DMS53 treated with DMSO at 0.1 percent for 48 hours (cell line): ENCODE results near the gene IL6ST.
"Not testable (repeated sequence)": the region's sequence is repeated elsewhere in the genome, so short reads cannot be mapped to it uniquely, and the experiment has no call there.

ENCODE experiments used
- DNase-seq: peaks from one replicate; lab custom pipeline; 2025; ENCODE audit not compliant: unreplicated experiment; lab: John Stamatoyannopoulos, UW

Gene IL6ST

DNA sequence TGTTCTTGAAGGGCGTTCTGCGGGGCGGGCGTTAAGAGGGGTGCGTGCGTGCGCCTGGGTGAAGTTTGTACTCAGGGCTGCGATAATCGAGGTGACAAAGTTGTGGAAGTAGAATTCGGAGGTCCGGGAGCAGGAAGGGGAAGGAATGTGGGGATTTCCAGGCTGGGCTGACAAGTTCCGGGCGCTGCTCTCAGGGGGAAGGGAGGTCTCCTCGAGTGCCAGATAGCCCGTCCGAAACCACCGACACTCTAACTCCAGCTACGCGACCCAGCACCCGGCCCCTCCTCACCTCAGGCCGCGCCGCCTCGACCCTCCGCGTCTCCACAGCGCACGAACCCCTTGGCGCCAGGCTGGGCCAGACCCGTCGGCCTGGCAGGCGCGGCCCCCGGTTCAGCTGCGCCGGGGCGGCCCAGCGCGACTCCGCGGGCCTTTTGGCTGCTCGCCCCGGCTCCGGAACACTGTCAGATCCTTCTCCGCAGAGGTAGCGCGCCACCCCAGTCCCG lies at the start of gene IL6ST:
Gene IL6ST (minus strand): TSS at position 469 of the 503 bp plus-strand sequence. CDS start 18,685 bp downstream, outside the sequence.
- no peak for DNase-seq

DNA sequence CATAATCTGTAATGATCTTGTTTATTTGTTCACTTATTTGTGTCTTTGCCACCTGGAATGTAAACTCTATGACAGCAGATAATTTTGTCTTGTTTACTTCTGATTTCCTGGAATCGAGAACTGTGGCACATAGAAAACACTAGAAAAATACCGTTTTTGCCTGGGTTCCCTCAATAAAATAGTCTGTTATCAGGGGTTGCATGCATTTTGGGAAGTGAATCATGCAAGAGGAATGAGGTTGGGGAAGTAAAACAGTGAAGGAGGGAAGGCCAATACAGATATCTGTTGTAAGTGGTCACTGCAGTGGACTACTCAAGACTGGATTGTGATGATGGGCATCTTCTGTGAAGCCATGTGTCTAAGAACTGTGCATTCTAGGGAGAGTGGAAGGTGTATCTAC lies 45.2 kb upstream of the IL6ST start:
- no peak for DNase-seq

DNA sequence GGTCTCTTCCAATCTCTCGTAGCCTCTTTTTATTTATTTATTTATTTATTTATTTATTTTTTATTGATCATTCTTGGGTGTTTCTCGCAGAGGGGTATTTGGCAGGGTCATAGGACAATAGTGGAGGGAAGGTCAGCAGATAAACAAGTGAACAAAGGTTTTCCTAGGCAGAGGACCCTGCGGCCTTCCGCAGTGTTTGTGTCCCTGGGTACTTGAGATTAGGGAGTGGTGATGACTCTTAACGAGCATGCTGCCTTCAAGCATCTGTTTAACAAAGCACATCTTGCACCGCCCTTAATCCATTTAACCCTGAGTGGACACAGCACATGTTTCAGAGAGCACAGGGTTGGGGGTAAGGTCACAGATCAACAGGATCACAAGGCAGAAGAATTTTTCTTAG lies 43.4 kb upstream of the IL6ST start:
- not testable (repeated sequence) for DNase-seq

DNA sequence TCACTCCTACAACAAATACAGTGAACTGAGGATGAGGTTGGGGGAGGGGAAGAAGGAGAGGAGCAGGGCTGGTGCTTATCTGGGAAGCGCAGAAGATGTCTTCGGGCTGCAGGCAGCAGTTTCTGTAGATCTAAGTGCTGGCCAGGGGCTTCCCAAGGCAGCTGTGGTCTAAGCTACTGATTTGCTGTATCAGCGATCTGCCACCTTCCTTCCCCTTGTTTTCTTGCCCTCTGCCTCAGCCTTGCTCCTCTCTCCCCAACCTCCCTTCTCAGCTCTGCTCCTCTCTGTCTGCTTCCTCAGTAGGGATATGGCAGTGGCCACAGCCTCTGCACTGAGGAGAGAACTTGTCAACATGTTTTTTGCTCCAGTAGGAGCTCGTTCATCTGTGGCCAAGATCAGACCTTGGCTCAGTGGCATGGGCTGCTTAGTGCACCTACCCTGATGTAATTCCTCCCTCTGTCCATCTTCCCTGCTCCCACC lies 42.8 kb upstream of the IL6ST start:
- DNase-seq: no peak

DNA sequence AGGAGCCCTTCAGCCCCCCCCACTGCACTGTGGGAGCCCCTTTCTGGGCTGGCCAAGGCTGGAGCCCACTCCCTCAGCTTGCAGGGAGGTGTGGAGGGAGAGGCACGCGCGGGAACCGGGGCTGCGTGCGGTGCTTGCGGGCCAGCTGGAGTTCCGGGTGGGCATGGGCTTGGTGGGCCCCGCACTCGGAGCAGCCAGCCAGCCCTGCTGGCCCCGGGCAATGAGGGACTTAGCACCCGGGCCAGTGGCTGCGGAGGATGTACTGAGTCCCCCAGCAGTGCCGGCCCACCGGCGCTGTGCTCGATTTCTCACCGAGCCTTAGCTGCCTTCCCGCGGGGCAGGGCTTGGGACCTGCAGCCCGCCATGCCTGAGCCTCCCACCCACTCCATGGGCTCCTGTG lies 40.6 kb upstream of the IL6ST start:
- not testable (repeated sequence) for DNase-seq

DNA sequence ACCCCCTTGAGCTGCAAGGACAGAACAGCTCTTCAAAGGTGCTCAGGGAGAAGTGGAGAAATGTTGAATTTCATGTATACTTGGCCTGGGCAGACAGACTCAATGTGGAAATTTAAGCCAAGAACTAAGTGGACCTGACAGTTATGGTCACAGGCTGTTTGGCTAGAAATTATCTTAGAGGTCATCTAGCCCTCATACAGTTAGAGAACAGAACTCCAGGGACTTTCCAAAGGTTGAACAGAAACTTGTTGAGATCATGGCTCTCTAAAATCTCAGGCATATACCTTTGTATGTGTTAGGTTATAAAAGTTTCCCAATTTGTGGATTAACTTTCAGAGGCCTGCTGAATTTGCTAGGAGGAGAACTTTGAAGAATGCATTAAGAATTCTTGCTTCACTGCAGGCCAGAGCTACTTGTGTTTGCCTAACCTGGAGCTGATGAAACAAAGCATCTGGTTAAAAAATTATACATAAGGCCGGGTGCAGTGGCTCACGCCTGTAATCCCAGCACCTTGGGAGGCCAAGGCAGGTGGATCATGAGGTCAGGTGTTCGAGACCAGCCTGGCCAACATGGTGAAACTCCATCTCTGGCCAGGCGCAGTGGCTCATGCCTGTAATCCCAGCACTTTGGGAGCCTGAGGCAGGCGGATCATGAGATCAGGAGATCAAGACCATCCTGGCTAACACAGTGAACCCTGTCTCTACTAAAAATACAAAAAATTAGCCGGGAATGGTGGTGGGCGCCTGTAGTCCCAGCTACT lies 35.3 kb upstream of the IL6ST start:
- not testable (repeated sequence) for DNase-seq

DNA sequence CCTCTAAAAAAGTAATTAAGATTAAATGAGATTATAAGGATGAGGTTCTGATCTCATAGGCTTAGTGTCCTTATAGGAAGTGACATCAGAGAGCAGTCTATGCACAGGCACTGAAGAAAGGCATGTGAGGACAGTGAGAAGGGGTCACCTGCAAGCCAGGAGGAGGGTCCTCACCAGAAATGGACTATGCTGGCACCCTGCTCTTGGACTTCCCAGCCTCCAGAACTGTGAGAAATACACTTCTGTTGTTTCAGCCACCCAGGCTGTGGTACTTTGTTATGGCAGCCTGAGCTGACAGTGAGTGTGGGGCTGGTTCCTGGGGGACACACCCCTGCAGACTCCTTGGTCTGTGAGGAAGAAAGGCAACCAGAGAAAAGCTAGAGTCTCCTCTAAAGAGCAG lies 34.7 kb upstream of the IL6ST start:
- DNase-seq: no peak

DNA sequence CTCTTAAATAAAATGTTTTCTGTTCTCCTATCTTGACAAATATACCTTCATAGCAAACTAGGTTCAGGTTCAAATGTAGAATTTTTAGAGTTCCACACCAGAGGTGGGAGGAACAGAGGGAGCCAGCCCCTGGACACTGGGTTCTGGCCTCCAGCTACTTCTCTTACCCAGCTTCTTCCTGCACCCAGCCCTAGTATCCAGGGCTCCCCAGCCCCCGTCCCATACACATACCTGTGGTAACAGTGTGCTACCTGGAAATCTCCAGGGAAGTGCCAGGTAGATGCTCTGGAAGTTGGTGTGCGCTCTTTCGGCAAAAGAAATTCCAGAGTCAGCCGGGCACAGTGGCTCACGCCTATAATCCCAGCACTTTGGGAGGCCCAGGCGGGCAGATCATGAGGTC lies 33.9 kb upstream of the IL6ST start:
- DNase-seq: no peak

DNA sequence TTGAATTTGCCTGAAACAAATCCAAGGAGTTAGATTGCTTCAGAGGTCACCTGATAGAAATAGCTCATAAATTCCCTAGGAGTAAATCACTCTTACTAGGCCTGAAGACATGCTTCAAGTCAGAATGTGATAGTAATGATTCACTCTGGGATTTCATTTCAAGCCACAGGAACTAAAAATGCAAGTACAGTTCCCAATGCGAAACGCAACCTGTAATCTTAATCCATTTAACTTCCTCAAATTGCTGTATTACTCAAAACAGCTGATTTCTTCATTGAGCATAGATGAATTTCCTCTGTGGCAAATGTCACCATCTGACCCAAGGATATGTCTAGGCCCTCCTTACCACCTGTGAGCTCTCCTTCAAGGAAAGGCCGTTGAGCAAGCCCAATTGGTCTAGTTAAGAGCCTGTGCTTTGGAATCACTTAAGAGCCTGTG lies 32.1 kb upstream of the IL6ST start:
- no peak for DNase-seq

DNA sequence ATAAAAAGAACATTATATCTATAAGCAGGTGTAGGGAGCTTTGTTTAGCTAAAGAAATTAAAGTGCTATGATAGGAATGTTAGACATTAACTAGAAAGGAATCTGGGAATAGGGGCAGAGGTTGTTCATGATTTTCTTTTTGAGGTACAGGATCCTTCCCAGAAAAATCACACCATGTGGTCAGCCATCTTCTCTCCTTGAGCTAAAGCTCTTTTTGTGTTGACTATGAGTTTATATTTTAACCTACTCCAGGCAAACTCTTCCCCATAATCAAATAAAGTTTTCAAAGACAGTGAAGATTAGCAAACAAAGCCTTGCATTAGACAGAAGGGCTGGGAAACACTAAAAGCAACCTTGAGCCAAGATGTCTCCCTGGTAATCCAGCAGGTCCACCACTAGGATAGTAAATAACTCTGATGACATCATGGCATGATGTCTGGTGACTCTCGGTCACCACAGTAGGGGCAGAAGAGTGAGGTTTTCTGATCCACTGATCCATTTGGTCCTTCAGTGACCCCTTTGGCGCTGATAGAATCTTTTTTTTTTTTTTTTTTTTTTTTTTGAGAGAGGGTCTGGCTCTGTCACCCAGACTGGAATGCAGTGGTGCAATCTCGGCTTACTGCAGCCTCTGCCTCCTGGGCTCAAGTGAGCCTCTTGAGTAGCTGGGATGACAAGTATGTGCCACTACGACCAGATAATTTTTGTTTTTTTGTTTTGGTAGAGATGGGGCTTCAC lies 30.6 kb upstream of the IL6ST start:
- DNase-seq: no peak

DNA sequence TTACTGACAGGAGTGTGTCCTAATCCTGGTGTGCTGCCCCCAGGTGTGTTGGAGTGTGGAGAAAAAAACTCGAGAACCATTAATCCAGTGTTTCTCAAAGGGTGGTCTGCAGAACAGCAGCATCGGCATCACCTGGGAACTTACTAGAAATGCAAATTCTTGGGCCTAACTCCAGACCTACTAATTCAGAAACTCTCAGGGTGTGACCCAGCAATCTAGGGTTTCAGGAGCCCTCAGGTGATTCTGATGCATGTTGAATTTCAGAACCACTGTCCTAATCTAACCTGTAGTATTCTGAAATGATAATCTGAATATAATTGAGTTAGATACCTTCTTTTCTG lies 30.0 kb upstream of the IL6ST start:
- DNase-seq: no peak

DNA sequence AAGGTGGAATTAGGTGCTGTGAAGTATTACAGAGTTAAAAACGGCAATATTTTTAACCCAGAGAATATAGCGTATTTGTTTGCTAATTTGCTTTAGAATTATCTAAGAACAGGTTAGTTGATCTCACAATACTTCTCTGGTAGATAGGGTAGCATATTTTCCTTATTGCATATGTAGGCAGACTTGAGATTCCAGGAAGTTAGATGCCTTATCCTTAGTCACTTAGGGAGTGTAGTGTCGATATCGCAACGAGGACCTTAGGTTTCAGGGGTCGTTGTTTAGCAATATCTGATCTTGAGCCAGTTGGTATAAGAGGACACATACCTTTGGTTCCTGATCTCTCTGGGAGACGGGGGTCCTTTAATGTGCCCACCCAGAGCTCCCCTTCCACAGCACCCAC lies 28.5 kb upstream of the IL6ST start:
- no peak for DNase-seq

DNA sequence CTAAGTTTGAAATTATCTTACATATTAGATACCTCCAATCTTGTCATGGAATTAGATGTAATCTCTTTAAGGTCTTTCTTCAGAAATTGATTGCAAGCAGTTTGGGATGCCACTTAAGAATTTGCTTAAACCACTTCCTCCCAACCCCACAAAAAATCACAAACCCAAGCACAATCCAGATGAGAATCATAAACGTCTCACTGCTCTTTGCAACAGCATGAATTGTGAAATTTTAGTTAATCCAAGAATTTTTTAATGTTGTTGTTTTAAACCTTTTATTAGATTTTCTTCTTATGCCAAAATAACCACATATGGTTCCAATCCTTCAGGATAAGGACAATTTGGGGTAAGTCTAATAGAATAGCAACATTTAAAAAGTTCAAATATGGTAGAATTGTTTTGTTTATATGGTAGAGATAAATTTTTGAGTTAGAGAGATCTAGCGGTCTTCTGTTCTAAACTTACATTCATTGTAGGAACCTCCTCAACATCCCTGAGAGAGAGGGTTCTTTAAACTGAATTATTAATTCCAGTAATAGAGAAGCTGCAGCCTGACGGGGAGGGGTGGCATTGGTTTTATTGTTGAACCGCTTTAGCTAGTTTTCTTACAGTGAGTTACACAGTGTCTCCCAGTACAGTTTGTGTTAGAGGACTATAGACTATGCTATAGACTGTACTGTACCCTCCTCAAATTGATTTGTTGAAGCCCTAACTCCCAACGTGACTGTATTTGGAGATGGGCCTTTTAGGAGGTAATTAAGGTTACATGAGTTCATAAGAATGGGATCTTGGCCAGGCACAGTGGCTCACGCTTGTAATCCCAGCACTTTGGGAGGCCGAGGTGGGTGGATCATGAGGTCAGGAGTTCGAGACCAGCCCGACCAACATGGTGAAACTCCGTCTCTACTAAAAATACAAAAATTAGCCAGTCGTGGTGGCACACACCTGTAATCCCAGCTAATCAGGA lies 24.8 kb upstream of the IL6ST start:
- no peak for DNase-seq

DNA sequence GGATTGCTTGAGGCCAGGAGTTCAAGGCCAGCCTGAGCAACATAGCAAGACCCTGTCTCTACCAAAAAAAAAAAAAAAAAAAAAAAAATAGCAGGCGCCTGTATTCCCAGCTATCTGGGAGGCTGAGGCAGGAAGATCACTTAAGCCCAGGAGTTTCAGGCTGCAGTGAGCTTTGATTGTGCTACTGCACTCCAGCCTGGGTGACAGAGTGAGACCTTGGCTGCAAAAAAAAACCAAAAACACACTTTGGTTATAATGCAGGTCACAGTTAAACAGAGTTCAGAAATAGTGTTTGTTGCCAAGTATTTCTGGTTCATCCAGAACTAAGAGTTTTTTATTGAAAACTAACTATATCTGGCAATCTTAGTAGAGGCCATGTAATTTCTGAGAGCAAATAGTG lies 24.1 kb upstream of the IL6ST start:
- DNase-seq: no peak

DNA sequence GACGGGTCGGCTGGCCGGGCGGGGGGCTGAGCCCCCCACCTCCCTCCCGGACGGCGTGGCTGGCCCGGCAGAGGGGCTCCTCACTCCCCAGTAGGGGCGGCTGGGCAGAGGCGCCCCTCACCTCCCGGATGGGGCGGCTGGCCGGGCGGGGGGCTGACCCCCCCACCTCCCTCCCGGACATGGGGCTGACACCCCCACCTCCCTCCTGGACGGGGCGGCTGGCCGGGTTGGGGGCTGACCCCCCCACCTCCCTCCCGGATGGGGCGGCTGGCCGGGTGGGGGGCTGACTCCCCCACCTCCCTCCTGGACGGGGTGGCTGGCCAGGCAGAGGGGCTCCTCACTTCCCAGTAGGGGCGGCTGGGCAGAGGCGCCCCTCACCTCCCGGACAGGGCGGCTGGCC lies 19.9 kb upstream of the IL6ST start:
- not testable (repeated sequence) for DNase-seq

DNA sequence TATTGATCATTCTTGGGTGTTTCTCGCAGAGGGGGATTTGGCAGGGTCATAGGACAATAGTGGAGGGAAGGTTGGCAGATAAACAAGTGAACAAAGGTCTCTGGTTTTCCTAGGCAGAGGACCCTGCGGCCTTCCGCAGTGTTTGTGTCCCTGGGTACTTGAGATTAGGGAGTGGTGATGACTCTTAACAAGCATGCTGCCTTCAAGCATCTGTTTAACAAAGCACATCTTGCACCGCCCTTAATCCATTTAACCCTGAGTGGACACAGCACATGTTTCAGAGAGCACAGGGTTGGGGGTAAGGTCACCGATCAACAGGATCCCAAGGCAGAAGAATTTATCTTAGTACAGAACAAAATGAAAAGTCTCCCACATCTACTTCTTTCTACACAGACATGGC lies 19.2 kb upstream of the IL6ST start:
- DNase-seq: not testable (repeated sequence)

DNA sequence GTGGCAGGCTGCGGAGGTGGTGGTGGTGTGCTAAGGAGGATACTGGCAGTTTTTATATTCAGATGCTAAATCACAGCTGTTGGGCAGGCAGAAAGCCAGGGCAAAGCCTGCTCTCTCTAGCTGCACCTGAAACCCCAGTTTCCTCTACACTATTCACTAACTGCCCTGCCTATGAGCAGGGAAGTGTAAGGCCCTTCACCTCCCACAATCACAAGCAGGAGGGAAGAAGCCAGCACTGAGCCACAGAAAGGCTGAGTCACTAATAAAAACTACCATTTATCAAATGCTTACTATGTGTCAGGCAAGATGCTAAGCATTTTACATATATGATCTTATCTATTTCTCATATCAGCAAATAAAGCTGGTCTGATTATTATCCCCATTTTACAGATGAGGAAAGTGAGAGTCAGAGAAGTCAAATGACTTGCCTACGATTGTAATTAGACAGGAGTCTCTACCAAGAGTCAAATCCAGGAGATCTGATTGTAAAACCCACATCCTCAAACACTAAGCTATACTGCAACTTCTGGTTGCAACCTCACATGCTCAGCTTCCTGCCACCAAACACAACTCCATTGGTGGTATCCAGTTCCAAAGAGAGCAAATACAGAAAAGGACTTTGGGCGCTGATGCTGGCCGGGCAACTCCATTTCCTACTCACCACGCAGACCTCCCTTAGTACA lies 17.7 kb upstream of the IL6ST start:
- DNase-seq: no peak

DNA sequence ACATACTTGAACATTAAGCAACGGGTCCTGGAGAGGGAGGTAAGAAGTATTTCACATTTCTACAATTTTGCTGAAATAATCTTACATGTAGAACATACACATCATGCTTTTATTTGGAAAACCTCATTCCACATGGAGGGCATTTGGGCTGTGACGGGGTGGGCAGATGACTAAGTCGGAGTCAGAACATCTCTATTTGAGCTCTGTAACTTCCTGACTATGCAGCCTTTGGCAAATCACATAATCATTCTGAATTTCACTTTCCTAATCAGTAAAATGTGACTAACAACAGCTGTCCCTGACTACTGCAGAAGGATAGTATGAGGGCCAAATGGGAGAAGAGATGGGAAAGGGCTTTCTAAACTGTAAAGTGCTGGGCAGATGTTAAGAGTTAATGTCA lies 17.1 kb upstream of the IL6ST start:
- no peak for DNase-seq

DNA sequence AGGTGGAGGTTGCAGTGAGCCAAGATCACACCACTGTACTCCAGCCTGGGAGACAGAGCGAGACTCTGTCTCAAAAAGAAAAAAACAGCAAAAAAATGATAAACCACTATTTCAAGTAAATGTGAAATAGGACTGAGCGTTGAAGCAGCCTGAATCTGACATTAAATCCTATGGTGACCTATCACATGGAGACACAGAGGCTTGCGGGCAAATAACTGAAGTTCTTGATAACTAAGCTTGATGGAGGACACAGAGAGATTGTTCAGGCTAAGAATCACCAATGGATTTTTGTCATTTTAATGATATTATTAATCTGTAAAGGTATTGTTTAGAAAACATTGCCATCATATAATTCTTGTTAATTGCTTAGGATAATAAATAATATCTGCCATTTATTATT lies 15.7 kb upstream of the IL6ST start:
- no peak for DNase-seq

DNA sequence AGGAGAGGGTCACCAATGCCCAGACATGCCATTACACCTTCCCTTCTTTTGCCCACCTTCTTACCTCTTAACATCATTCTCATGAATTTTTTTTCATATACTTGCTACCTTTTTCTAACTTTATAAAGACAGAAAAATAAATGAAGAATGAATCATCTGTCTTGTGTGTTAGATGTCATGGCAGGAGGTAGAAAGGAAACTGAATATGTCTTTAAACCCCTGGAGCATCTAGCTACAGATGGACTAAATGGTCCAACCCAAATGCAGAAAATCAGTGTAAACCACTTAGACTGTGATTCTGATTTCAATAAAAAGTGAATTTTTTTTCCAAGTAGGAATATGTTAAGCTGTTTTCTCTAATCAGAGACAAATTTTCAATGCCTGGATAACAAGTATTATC lies 11.8 kb upstream of the IL6ST start:
- no peak for DNase-seq

DNA sequence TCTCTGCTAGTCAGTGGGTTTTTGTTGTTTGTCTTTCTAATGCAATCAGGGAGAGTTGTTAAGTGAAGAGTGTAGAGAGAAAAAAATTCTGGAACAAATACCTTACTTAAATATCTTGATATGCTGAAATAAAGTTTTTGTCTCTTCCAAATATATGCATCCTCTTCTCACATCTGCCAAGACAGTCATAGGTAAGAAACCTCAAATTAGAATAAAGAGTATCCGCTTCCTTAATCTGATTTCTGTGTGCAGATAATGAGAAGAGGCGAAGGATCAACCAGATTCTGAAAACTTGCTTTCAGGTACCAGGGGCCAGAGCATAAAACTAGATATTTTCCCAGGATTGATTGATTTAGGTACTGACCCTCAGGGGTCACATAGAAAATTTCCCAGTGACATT lies 11.3 kb upstream of the IL6ST start:
- DNase-seq: no peak
